Measurements from ENCODE around the gene RSPH6A. TPM values are rescaled to one million over a fixed set of nuclear protein-coding genes. Genes with fewer than 3 reads are reported as not detected.

RSPH6A gene
- total RNA-seq, 1 donor from 2014 or later: not detected

Other genes starting within 250 kb of the RSPH6A start
- 14.9 and 16.6 TPM in 2 replicates for gene OPA3, start 230.5 kb downstream of the RSPH6A start, total RNA-seq
- 12.6 and 14.8 TPM in 2 replicates for gene GPR4, start 213.1 kb downstream of the RSPH6A start, total RNA-seq
- 19.3 and 26.6 TPM in 2 replicates for gene EML2, start 175.9 kb downstream of the RSPH6A start, total RNA-seq
- gene GIPR, start 147.1 kb downstream of the RSPH6A start, total RNA-seq: 0.76 TPM in 1 of 2 replicates, not detected in the other
- 221 and 278 TPM in 2 replicates for gene SNRPD2, start 123.4 kb downstream of the RSPH6A start, total RNA-seq
- gene QPCTL, start 122.6 kb downstream of the RSPH6A start, total RNA-seq: 17.4 and 25.0 TPM in 2 replicates
- gene FBXO46, start 84.4 kb downstream of the RSPH6A start, total RNA-seq: 12.3 and 18.6 TPM in 2 replicates
- gene MEIOSIN, start 81.9 kb downstream of the RSPH6A start, total RNA-seq: not detected in 2 replicates
- gene SIX5, start 46.1 kb downstream of the RSPH6A start, total RNA-seq: 9.9 and 15.5 TPM in 2 replicates
- 23.4 and 40.2 TPM in 2 replicates for gene DMPK, start 32.8 kb downstream of the RSPH6A start, total RNA-seq
- gene DMWD, start 22.5 kb downstream of the RSPH6A start, total RNA-seq: 51.2 and 62.6 TPM in 2 replicates
- gene SYMPK, start 47.8 kb upstream of the RSPH6A start, total RNA-seq: 58.0 and 58.2 TPM in 2 replicates
- gene FOXA3, start 49.0 kb upstream of the RSPH6A start, total RNA-seq: not detected in 2 replicates
- gene IRF2BP1, start 70.8 kb upstream of the RSPH6A start, total RNA-seq: 27.1 and 32.3 TPM in 2 replicates
- 6.0 and 7.4 TPM in 2 replicates for gene MYPOP, start 87.3 kb upstream of the RSPH6A start, total RNA-seq
- gene NANOS2, start 99.5 kb upstream of the RSPH6A start, total RNA-seq: not detected in 2 replicates
- gene NOVA2, start 158.6 kb upstream of the RSPH6A start, total RNA-seq: 11.8 and 23.2 TPM in 2 replicates
- gene CCDC61, start 180.2 kb upstream of the RSPH6A start, total RNA-seq: 11.8 and 12.0 TPM in 2 replicates
- not detected in 2 replicates for gene PGLYRP1, start 207.7 kb upstream of the RSPH6A start, total RNA-seq
- gene IGFL4, start 225.7 kb upstream of the RSPH6A start, total RNA-seq: not detected in 2 replicates